Loucy (cell line): ENCODE measurements around the gene SERPINA12.

Experiments used
- H2AFZ ChIP-seq: fragments of 200-600 bp; sonication (generic); 2 replicates; pipeline ENCODE4 v1.6.0; 2016; ENCODE audit warnings: antibody characterized with exemption, mild to moderate bottlenecking, low read length, moderate library complexity
- H3F3A ChIP-seq: fragments of 200-600 bp; 2 replicates; pipeline ENCODE4 v1.6.0; 2016; ENCODE audit warnings: antibody characterized with exemption, low read depth, mild to moderate bottlenecking
- H3K27me3 ChIP-seq: fragments of 200-600 bp; sonication (generic); 2 replicates; pipeline ENCODE4 v1.6.1; 2014; ENCODE audit warnings: low read length, mild to moderate bottlenecking; ENCODE audit not compliant: insufficient read depth, poor library complexity, severe bottlenecking
- H3K36me3 ChIP-seq: fragments of 200-600 bp; sonication (generic); 2 replicates; pipeline ENCODE4 v1.6.1; 2016; ENCODE audit warnings: low read length; ENCODE audit not compliant: insufficient read depth
- H3K4me1 ChIP-seq: fragments of 200-600 bp; sonication (generic); 2 replicates; pipeline ENCODE4 v1.5.1; 2014; ENCODE audit warnings: low read length, mild to moderate bottlenecking; ENCODE audit not compliant: insufficient read depth, poor library complexity, severe bottlenecking
- H3K4me2 ChIP-seq: fragments of 200-600 bp; sonication (generic); 2 replicates; pipeline ENCODE4 v1.6.0; 2014; ENCODE audit warnings: antibody characterized with exemption, low read length, low read depth, mild to moderate bottlenecking; ENCODE audit not compliant: poor library complexity, severe bottlenecking
- H3K4me3 ChIP-seq: fragments of 200-600 bp; sonication (generic); 2 replicates; pipeline ENCODE4 v1.5.1; 2014; ENCODE audit warnings: low read length, mild to moderate bottlenecking, mixed read lengths; ENCODE audit not compliant: poor library complexity, severe bottlenecking
- H3K79me2 ChIP-seq: fragments of 200-600 bp; sonication (generic); 2 replicates; pipeline ENCODE4 v1.6.1; 2014; ENCODE audit warnings: low read length; ENCODE audit not compliant: insufficient read depth
- H3K9ac ChIP-seq: fragments of 200-600 bp; sonication (generic); 2 replicates; pipeline ENCODE4 v1.6.0; 2014; ENCODE audit warnings: mild to moderate bottlenecking, low read depth, low read length, moderate library complexity; ENCODE audit not compliant: poor library complexity, severe bottlenecking
- H3K9me2 ChIP-seq: fragments of 200-600 bp; sonication (generic); replicated peaks from 2 replicates; pipeline ENCODE4 v1.6.1; 2016; ENCODE audit warnings: low read depth, low read length, mixed read lengths
- H3K9me3 ChIP-seq: fragments of 200-600 bp; sonication (generic); 2 replicates; pipeline ENCODE4 v1.6.1; 2014; ENCODE audit warnings: mild to moderate bottlenecking, antibody characterized with exemption, low read length, low read depth; ENCODE audit not compliant: insufficient read depth
- H4K20me1 ChIP-seq: fragments of 200-600 bp; sonication (generic); 2 replicates; pipeline ENCODE4 v1.6.0; 2014; ENCODE audit warnings: antibody characterized with exemption, low read length, mild to moderate bottlenecking; ENCODE audit not compliant: insufficient read depth, poor library complexity, severe bottlenecking
- CTCF ChIP-seq: fragments of 200-600 bp; sonication (generic); conservative IDR thresholded peaks from 2 replicates; pipeline ENCODE4 v1.5.1; 2014; ENCODE audit warnings: mild to moderate bottlenecking, antibody characterized with exemption, low read length
- EZH2phosphoT487 ChIP-seq: fragments of 200-600 bp; IDR thresholded peaks from 2 replicates; pipeline ENCODE4 v1.6.1; 2018; ENCODE audit warnings: antibody characterized with exemption, mild to moderate bottlenecking, moderate library complexity, borderline replicate concordance

Gene SERPINA12

GRCh38 chr14:94486883-94487282 lies 22.4 kb downstream of the SERPINA12 start:
- H3F3A ChIP-seq = no peaks in the 10 kb centered on the region
- no peak overlapping the region for H2AFZ ChIP-seq
- no peak overlapping the region for H3K4me2 ChIP-seq
- H3K9me3 ChIP-seq = no peaks in the 10 kb centered on the region
- H3K79me2 ChIP-seq = no peaks in the 10 kb centered on the region
- H3K27me3 ChIP-seq = no peaks in the 10 kb centered on the region
- TF ChIP-seq CTCF (no peak), EZH2phosphoT487 (no peak)
- H3K36me3 ChIP-seq = no peaks in the 10 kb centered on the region
- no peak overlapping the region for H3K9ac ChIP-seq
- no peak overlapping the region for H3K4me3 ChIP-seq
- no peaks in the 10 kb centered on the region for H4K20me1 ChIP-seq
- no peaks in the 10 kb centered on the region for H3K4me1 ChIP-seq
- no peaks in the 10 kb centered on the region for H3K9me2 ChIP-seq

- TF ChIP-seq EZH2phosphoT487 (no peak), CTCF (peak; percentile 97)
- no peaks in the 10 kb centered on the region for H3K9me3 ChIP-seq
- no peaks in the 10 kb centered on the region for H3F3A ChIP-seq
- no peak overlapping the region for H3K4me3 ChIP-seq
- no peaks in the 10 kb centered on the region for H3K27me3 ChIP-seq
- no peaks in the 10 kb centered on the region for H4K20me1 ChIP-seq
- H2AFZ ChIP-seq = no peak overlapping the region
- H3K4me2 ChIP-seq = no peak overlapping the region
- no peaks in the 10 kb centered on the region for H3K4me1 ChIP-seq
- no peaks in the 10 kb centered on the region for H3K9me2 ChIP-seq
- no peaks in the 10 kb centered on the region for H3K79me2 ChIP-seq
- H3K9ac ChIP-seq = no peak overlapping the region
- H3K36me3 ChIP-seq = no peaks in the 10 kb centered on the region
Observed at GRCh38 chr14:94485944-94486841, 23.1 kb downstream of the SERPINA12 start.

GRCh38 chr14:94484481-94484880 lies 24.8 kb downstream of the SERPINA12 start:
- Histone ChIP-seq H3K9ac (no peak overlapping the region), H4K20me1 (no peaks in the 10 kb centered on the region), H3K4me1 (no peaks in the 10 kb centered on the region), H2AFZ (no peak overlapping the region), H3K9me3 (no peaks in the 10 kb centered on the region), H3K27me3 (no peaks in the 10 kb centered on the region), H3K79me2 (no peaks in the 10 kb centered on the region), H3K9me2 (no peaks in the 10 kb centered on the region), H3K36me3 (no peaks in the 10 kb centered on the region), H3K4me2 (no peak overlapping the region), H3F3A (no peaks in the 10 kb centered on the region), H3K4me3 (no peak overlapping the region)
- TF ChIP-seq CTCF (no peak), EZH2phosphoT487 (no peak)
